Gastrocnemius medialis (tissue), 4 donors: ENCODE results near the gene RTEL1.

ENCODE experiments used
- POLR2A ChIP-seq, 2 donors: fragments of 450-650 bp; IDR thresholded peaks; one replicate each; pipeline ENCODE4 v1.6.1; 2017; ENCODE audit warnings: antibody characterized with exemption in 2 of 2, mild to moderate bottlenecking in 2 of 2, moderate library complexity in 2 of 2
- TF ChIP-seq, protein P1 (sequence below), 5 experiments: fragments of 450-650 bp in 3 of 5; fragments of 200-600 bp in 2 of 5; sonication (generic) in 2 of 5; IDR thresholded peaks in 4 of 5; conservative IDR thresholded peaks in 1 of 5; 1 replicate in 4 of 5; 2 replicates in 1 of 5; pipeline ENCODE4 v1.5.1; 2016 to 2019; ENCODE audit warnings: antibody characterized with exemption in 5 of 5, mild to moderate bottlenecking in 3 of 5, moderate library complexity in 3 of 5

DNA sequence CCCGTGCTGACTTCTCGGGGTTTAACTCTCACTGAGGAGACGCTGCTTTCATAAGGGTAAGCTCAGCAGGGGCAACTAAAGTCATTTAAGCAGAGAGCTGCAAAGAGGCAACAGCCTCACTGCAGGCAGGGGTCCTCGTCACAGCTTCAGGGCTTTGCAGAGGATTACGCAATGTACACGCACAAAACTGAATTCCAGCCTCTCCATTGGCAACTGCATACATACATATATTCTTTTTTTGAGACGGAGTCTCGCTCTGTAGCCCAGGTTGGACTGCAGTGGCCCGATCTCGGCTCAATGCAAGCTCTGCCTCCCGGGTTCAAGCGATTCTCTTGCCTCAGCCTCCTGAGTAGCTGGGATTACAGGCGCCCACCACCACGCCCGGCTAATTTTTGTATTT is 33.6 kb upstream of the RTEL1 start:
- TF ChIP-seq POLR2A (IDR thresholded peaks at IDR 0.05): no peak
- TF ChIP-seq, protein P1, sequence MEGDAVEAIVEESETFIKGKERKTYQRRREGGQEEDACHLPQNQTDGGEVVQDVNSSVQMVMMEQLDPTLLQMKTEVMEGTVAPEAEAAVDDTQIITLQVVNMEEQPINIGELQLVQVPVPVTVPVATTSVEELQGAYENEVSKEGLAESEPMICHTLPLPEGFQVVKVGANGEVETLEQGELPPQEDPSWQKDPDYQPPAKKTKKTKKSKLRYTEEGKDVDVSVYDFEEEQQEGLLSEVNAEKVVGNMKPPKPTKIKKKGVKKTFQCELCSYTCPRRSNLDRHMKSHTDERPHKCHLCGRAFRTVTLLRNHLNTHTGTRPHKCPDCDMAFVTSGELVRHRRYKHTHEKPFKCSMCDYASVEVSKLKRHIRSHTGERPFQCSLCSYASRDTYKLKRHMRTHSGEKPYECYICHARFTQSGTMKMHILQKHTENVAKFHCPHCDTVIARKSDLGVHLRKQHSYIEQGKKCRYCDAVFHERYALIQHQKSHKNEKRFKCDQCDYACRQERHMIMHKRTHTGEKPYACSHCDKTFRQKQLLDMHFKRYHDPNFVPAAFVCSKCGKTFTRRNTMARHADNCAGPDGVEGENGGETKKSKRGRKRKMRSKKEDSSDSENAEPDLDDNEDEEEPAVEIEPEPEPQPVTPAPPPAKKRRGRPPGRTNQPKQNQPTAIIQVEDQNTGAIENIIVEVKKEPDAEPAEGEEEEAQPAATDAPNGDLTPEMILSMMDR (IDR thresholded peaks at IDR 0.05 in 4 of 5, conservative IDR thresholded peaks at IDR 0.05 in 1 of 5): no peak
